ENCODE measurements around the gene EXOC8. TPM values are rescaled to one million over a fixed set of nuclear protein-coding genes. Genes with fewer than 3 reads are reported as not detected.

The EXOC8 gene
- total and polyA plus RNA-seq, 9 of the 15 experiments (the other 6 are each of a cell fraction or from before 2014, with no cell fraction given), result 2.1 to 13.6 (median 7.2) TPM

DNA sequence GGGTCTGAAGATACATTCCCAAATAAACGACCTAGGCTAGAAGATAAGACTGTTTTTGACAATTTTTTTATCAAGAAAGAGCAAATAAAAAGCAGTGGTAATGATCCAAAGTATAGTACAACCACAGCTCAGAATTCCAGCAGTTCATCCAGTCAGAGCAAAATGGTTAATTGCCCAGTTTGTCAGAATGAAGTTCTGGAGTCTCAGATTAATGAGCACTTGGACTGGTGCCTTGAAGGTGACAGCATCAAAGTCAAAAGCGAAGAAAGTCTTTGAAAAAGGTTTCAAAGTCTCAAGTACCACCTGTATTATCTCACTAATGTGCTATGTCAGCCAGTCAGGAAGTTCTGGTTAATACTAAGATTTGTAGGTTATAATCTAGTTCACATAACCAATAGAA is 15.4 kb upstream of the EXOC8 start:
- CTCF ChIA-PET (ENCODE audit: low intra/inter-chr PET ratio), result no interaction called here
- Histone ChIP-seq H3K79me2 (ENCODE audit: control insufficient read depth, insufficient read depth, low read length) (no peaks in the 10 kb centered on the region; the same call in 2 of the 3 replicates), H3K9ac (ENCODE audit: insufficient read depth in 1 of 2, low read depth in 2 of 2, low read length in 2 of 2) (no peak overlapping the region), H3K4me1 (replicated peaks in 1 of 2; ENCODE audit: control insufficient read depth in 2 of 2, insufficient read depth in 2 of 2, low read length in 2 of 2) (peaks cover 0 to 20% of the 10 kb centered on the region in 2 experiments; a peak in 3 of 5 replicates), H3K4me2 (ENCODE audit: insufficient read depth, low read length) (no peak overlapping the region), H3K9me3 (replicated peaks; ENCODE audit: control insufficient read depth, insufficient read depth, low read depth, low read length) (no peaks in the 10 kb centered on the region), H3K4me3 (no peak overlapping the region), H3K9me1 (ENCODE audit: control insufficient read depth, insufficient read depth, low read length) (no peaks in the 10 kb centered on the region), H3K27me3 (ENCODE audit: control insufficient read depth in 2 of 2, insufficient read depth in 2 of 2, low read length in 2 of 2) (no peaks in the 10 kb centered on the region), H2AFZ (ENCODE audit: low read depth, low read length) (no peak overlapping the region), H4K20me1 (replicated peaks; ENCODE audit: control insufficient read depth, insufficient read depth, low read length) (0 out of 2 replicates have a peak, but pooled peaks cover 1% of the 10 kb centered on the region), H3K27ac (ENCODE audit: extremely low read depth, low read depth, low read length) (no peak overlapping the region), H3K36me3 (ENCODE audit: control insufficient read depth, insufficient read depth, low read length) (peaks cover 54% of the 10 kb centered on the region)
- TSS peak; percentile 20 for BruUV-seq (replicated peaks)
- in situ Hi-C loops (cut with MboI) (no loop called here), intact Hi-C loops (cut with micrococcal nuclease) (no loop called here)
- POLR2A ChIA-PET, result no interaction called here
- WGBS (ENCODE audit: insufficient coverage, low coverage, missing lambda C conversion rate), result 51% methylated on average over 2 of the region's 2 CpGs
- ATAC-seq, result no peak
- no peak for FAIRE-seq
- no peak for DNase-seq (ENCODE audit: extremely low read depth in 1 of 4, low spot score in 3 of 4)
- TF ChIP-seq DACH1 (IDR thresholded peaks at IDR 0.05; ENCODE audit: partially characterized antibody) (no peak), ZNF778 (CRISPR knock-in tag; IDR thresholded peaks at IDR 0.05) (no peak), BCLAF1 (IDR thresholded peaks at IDR 0.05; ENCODE audit: borderline replicate concordance in 1 of 2, control insufficient read depth in 1 of 2, low read depth in 2 of 2, low read length in 1 of 2) (no peak)
- TF ChIP-seq, protein P1, sequence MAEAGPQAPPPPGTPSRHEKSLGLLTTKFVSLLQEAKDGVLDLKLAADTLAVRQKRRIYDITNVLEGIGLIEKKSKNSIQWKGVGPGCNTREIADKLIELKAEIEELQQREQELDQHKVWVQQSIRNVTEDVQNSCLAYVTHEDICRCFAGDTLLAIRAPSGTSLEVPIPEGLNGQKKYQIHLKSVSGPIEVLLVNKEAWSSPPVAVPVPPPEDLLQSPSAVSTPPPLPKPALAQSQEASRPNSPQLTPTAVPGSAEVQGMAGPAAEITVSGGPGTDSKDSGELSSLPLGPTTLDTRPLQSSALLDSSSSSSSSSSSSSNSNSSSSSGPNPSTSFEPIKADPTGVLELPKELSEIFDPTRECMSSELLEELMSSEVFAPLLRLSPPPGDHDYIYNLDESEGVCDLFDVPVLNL (CRISPR knock-in tag; IDR thresholded peaks at IDR 0.05; ENCODE audit: low read depth), result no peak
- TF ChIP-seq, protein P2, sequence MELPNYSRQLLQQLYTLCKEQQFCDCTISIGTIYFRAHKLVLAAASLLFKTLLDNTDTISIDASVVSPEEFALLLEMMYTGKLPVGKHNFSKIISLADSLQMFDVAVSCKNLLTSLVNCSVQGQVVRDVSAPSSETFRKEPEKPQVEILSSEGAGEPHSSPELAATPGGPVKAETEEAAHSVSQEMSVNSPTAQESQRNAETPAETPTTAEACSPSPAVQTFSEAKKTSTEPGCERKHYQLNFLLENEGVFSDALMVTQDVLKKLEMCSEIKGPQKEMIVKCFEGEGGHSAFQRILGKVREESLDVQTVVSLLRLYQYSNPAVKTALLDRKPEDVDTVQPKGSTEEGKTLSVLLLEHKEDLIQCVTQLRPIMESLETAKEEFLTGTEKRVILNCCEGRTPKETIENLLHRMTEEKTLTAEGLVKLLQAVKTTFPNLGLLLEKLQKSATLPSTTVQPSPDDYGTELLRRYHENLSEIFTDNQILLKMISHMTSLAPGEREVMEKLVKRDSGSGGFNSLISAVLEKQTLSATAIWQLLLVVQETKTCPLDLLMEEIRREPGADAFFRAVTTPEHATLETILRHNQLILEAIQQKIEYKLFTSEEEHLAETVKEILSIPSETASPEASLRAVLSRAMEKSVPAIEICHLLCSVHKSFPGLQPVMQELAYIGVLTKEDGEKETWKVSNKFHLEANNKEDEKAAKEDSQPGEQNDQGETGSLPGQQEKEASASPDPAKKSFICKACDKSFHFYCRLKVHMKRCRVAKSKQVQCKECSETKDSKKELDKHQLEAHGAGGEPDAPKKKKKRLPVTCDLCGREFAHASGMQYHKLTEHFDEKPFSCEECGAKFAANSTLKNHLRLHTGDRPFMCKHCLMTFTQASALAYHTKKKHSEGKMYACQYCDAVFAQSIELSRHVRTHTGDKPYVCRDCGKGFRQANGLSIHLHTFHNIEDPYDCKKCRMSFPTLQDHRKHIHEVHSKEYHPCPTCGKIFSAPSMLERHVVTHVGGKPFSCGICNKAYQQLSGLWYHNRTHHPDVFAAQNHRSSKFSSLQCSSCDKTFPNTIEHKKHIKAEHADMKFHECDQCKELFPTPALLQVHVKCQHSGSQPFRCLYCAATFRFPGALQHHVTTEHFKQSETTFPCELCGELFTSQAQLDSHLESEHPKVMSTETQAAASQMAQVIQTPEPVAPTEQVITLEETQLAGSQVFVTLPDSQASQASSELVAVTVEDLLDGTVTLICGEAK (IDR thresholded peaks at IDR 0.05), result no peak
- TF ChIP-seq, protein P2 (CRISPR knock-in tag; IDR thresholded peaks at IDR 0.05), result no peak
